Measurements from ENCODE around the gene TBX6.
"Not testable (repeated sequence)": the region's sequence is repeated elsewhere in the genome, so short reads cannot be mapped to it uniquely, and the experiment has no call there.

Gene TBX6

DNA sequence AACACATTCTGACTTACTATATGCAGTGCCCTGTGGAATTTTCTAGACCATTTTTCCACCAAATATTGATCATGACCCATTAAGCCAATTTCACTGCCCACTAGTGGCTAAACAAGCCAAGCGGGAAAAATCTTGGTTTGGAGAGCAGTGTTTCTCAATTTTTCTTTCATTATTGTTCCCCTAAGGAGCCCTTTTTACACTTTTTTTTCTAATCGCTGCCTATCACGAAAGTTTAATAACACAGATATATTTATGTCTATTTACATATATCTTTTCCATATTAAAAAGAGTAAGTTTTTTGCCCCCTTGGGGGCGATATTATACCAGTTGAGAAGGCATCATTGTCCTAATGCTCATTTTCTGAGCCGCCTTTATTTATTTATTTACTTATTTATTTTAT, 49.9 kb downstream of the TBX6 start:
- no peak overlapping the region for H3K4me3 ChIP-seq (replicated peaks; ENCODE audit: insufficient read depth, low read length)
- H3K27me3 ChIP-seq (ENCODE audit: insufficient read depth, poor library complexity, severe bottlenecking), result no peaks in the 10 kb centered on the region
- TF ChIP-seq, protein P1, sequence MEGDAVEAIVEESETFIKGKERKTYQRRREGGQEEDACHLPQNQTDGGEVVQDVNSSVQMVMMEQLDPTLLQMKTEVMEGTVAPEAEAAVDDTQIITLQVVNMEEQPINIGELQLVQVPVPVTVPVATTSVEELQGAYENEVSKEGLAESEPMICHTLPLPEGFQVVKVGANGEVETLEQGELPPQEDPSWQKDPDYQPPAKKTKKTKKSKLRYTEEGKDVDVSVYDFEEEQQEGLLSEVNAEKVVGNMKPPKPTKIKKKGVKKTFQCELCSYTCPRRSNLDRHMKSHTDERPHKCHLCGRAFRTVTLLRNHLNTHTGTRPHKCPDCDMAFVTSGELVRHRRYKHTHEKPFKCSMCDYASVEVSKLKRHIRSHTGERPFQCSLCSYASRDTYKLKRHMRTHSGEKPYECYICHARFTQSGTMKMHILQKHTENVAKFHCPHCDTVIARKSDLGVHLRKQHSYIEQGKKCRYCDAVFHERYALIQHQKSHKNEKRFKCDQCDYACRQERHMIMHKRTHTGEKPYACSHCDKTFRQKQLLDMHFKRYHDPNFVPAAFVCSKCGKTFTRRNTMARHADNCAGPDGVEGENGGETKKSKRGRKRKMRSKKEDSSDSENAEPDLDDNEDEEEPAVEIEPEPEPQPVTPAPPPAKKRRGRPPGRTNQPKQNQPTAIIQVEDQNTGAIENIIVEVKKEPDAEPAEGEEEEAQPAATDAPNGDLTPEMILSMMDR (IDR thresholded peaks at IDR 0.05; ENCODE audit: insufficient read depth, low read length), result peak; percentile 8
- TF ChIP-seq POLR2AphosphoS5 (IDR thresholded peaks at IDR 0.05; ENCODE audit: low read depth) (no peak), REST (IDR thresholded peaks at IDR 0.05; ENCODE audit: insufficient replicate concordance, low read depth) (no peak), SPI1 (IDR thresholded peaks at IDR 0.05; ENCODE audit: borderline replicate concordance, low read depth) (no peak)
- H3K27ac ChIP-seq (replicated peaks), result no peak overlapping the region
- no peak for DNase-seq (ENCODE audit: low read depth in 1 of 2, low spot score in 1 of 2)

- not testable (repeated sequence) for H3K27me3 ChIP-seq (ENCODE audit: insufficient read depth, poor library complexity, severe bottlenecking); H3K27ac ChIP-seq (replicated peaks); H3K4me3 ChIP-seq (replicated peaks; ENCODE audit: insufficient read depth, low read length); DNase-seq (ENCODE audit: low read depth in 1 of 2, low spot score in 1 of 2)
Observed at GRCh38 chr16:30040690-30041089, 51.0 kb downstream of the TBX6 start.

- Histone ChIP-seq H3K27me3 (ENCODE audit: insufficient read depth, poor library complexity, severe bottlenecking) (peaks cover 5% of the 10 kb centered on the region), H3K27ac (replicated peaks) (no peak overlapping the region), H3K4me3 (replicated peaks; ENCODE audit: insufficient read depth, low read length) (no peak overlapping the region)
- no peak for DNase-seq (ENCODE audit: low read depth in 1 of 2, low spot score in 1 of 2)
- no peak for TF ChIP-seq GABPA (IDR thresholded peaks at IDR 0.05; ENCODE audit: low read depth)
- peak; percentile 20; the same call in 1 of the 2 replicates for TF ChIP-seq SPI1 (IDR thresholded peaks at IDR 0.05; ENCODE audit: borderline replicate concordance, low read depth)
Observed at GRCh38 chr16:30040221-30040620, 51.5 kb downstream of the TBX6 start.

Data from HL-60 (cell line).